Activated CD8-positive, alpha-beta memory T cell treated with anti-CD3 and anti-CD28 coated beads for 24 hours (primary cell): ENCODE results near the gene BCAS3.
"Not testable (repeated sequence)": the region's sequence is repeated elsewhere in the genome, so short reads cannot be mapped to it uniquely, and the experiment has no call there.

Source experiments
- DNase-seq: peaks from one replicate; pipeline ENCODE4 v3.0.0-alpha.2; 2020

BCAS3 gene

GRCh38 chr17:60891149-60891548 lies 213.5 kb downstream of the BCAS3 start:
- no peak for DNase-seq

GRCh38 chr17:60893475-60893874 lies 215.8 kb downstream of the BCAS3 start:
- no peak for DNase-seq

GRCh38 chr17:60896996-60897395 lies 219.3 kb downstream of the BCAS3 start:
- no peak for DNase-seq

GRCh38 chr17:60899115-60899514 lies 221.5 kb downstream of the BCAS3 start:
- no peak for DNase-seq

GRCh38 chr17:60900688-60901087 lies 223.0 kb downstream of the BCAS3 start:
- no peak for DNase-seq

GRCh38 chr17:60901242-60901641 lies 223.6 kb downstream of the BCAS3 start:
- DNase-seq: no peak

GRCh38 chr17:60901806-60902205 lies 224.2 kb downstream of the BCAS3 start:
- DNase-seq: no peak

GRCh38 chr17:60902399-60902798 lies 224.7 kb downstream of the BCAS3 start:
- no peak for DNase-seq

- DNase-seq: no peak
These were observed 226.9 kb downstream of the BCAS3 start for GRCh38 chr17:60904582-60904981.

GRCh38 chr17:60905709-60906108 lies 228.1 kb downstream of the BCAS3 start:
- no peak for DNase-seq

GRCh38 chr17:60908324-60908723 lies 230.7 kb downstream of the BCAS3 start:
- no peak for DNase-seq

- no peak for DNase-seq
These were observed 231.8 kb downstream of the BCAS3 start for GRCh38 chr17:60909405-60909804.

- DNase-seq: no peak
These were observed 232.8 kb downstream of the BCAS3 start for GRCh38 chr17:60910415-60910814.

- no peak for DNase-seq
These were observed 236.4 kb downstream of the BCAS3 start for GRCh38 chr17:60914078-60914477.

- no peak for DNase-seq
These were observed 238.4 kb downstream of the BCAS3 start for GRCh38 chr17:60916043-60916442.

GRCh38 chr17:60920107-60920506 lies 242.5 kb downstream of the BCAS3 start:
- no peak for DNase-seq

- no peak for DNase-seq
These were observed 245.3 kb downstream of the BCAS3 start for GRCh38 chr17:60923000-60923399.

GRCh38 chr17:60926466-60927183 lies 249.0 kb downstream of the BCAS3 start:
- DNase-seq: no peak

GRCh38 chr17:60933739-60934138 lies 256.1 kb downstream of the BCAS3 start:
- DNase-seq: no peak

- no peak for DNase-seq
These were observed 257.1 kb downstream of the BCAS3 start for GRCh38 chr17:60934723-60935122.

GRCh38 chr17:60935991-60936390 lies 258.3 kb downstream of the BCAS3 start:
- DNase-seq: not testable (repeated sequence)

- no peak for DNase-seq
These were observed 261.7 kb downstream of the BCAS3 start for GRCh38 chr17:60939318-60939717.

GRCh38 chr17:60941028-60941427 lies 263.4 kb downstream of the BCAS3 start:
- no peak for DNase-seq

GRCh38 chr17:60941571-60941970 lies 263.9 kb downstream of the BCAS3 start:
- DNase-seq: no peak

GRCh38 chr17:60944751-60945150 lies 267.1 kb downstream of the BCAS3 start:
- DNase-seq: no peak
